Measurements from ENCODE around the gene KDM5B.
A peak's percentile ranks its signal among the peaks of the same experiment; 100 is the strongest.

KDM5B gene

GRCh38 chr1:202710070-202711045, 97.9 kb downstream of the KDM5B start, which contains the start of gene SYT2:
Gene SYT2 (minus strand): TSS chr1:202710454. CDS start chr1:202605772, 104,682 bp downstream.
- peak; percentile 34 for DNase-seq

- DNase-seq: no peak
These were observed 98.8 kb downstream of the KDM5B start for GRCh38 chr1:202709276-202710041.

- no peak for DNase-seq
These were observed 99.6 kb downstream of the KDM5B start for GRCh38 chr1:202708456-202709275.

- DNase-seq: no peak
These were observed 101.4 kb downstream of the KDM5B start for GRCh38 chr1:202706851-202707250.

GRCh38 chr1:202704601-202705000, 103.6 kb downstream of the KDM5B start:
- DNase-seq: no peak

- no peak for DNase-seq
These were observed 105.0 kb downstream of the KDM5B start for GRCh38 chr1:202703191-202703590.

GRCh38 chr1:202702088-202702487, 106.1 kb downstream of the KDM5B start:
- DNase-seq: no peak

- no peak for DNase-seq
These were observed 107.0 kb downstream of the KDM5B start for GRCh38 chr1:202701200-202701599.

GRCh38 chr1:202700061-202700460, 108.2 kb downstream of the KDM5B start:
- DNase-seq: no peak

GRCh38 chr1:202698276-202698675, 109.9 kb downstream of the KDM5B start:
- DNase-seq: no peak

- no peak for DNase-seq
These were observed 111.2 kb downstream of the KDM5B start for GRCh38 chr1:202697038-202697437.

- DNase-seq: no peak
These were observed 113.9 kb downstream of the KDM5B start for GRCh38 chr1:202694314-202694713.

- DNase-seq: peak; percentile 49
These were observed 115.2 kb downstream of the KDM5B start for GRCh38 chr1:202692959-202693555.

GRCh38 chr1:202691816-202692215, 116.4 kb downstream of the KDM5B start:
- no peak for DNase-seq

- DNase-seq: no peak
These were observed 118.5 kb downstream of the KDM5B start for GRCh38 chr1:202689493-202690342.

- DNase-seq: no peak
These were observed 119.1 kb downstream of the KDM5B start for GRCh38 chr1:202689082-202689481.

GRCh38 chr1:202688401-202688800, 119.8 kb downstream of the KDM5B start:
- no peak for DNase-seq

GRCh38 chr1:202687798-202688197, 120.4 kb downstream of the KDM5B start:
- DNase-seq: no peak

GRCh38 chr1:202687370-202687769, 120.9 kb downstream of the KDM5B start:
- no peak for DNase-seq

GRCh38 chr1:202685641-202686040, 122.6 kb downstream of the KDM5B start:
- DNase-seq: no peak

- no peak for DNase-seq
These were observed 123.5 kb downstream of the KDM5B start for GRCh38 chr1:202684716-202685115.
